Liver (tissue), 9 donors: Measurements from ENCODE around the gene CMBL. TPM values are rescaled to one million over a fixed set of nuclear protein-coding genes. Genes with fewer than 3 reads are reported as not detected.

Experiments
- DNase-seq: peaks from one replicate; pipeline ENCODE4 v3.0.0-alpha.2; 2017; ENCODE audit warnings: low spot score
- H3K27ac ChIP-seq, 2 donors: one replicate each; pipeline ENCODE4 v1.7.0; 2013; ENCODE audit warnings: inconsistent platforms in 2 of 2, low read length in 2 of 2, control low read depth in 1 of 2, low read depth in 1 of 2, mild to moderate bottlenecking in 1 of 2
- H3K27me3 ChIP-seq, 4 donors: one replicate each; pipeline versions ENCODE4 v1.6.1 to v1.7.0; 2013; ENCODE audit warnings: low read length in 3 of 4, inconsistent platforms in 1 of 4, mild to moderate bottlenecking in 1 of 4, moderate library complexity in 1 of 4; ENCODE audit not compliant: control insufficient read depth in 4 of 4, insufficient read depth in 4 of 4
- H3K36me3 ChIP-seq, 4 donors: one replicate each; pipeline versions ENCODE4 v1.6.1 to v1.7.0; 2013; ENCODE audit warnings: low read length in 3 of 4, mild to moderate bottlenecking in 3 of 4, low read depth in 1 of 4, moderate library complexity in 1 of 4; ENCODE audit not compliant: control insufficient read depth in 4 of 4, insufficient read depth in 3 of 4
- H3K4me1 ChIP-seq, 4 donors: one replicate each; pipeline versions ENCODE4 v1.6.1 to v1.7.0; 2013; ENCODE audit warnings: low read length in 3 of 4, mild to moderate bottlenecking in 3 of 4, moderate library complexity in 1 of 4; ENCODE audit not compliant: control insufficient read depth in 4 of 4, insufficient read depth in 4 of 4
- H3K4me3 ChIP-seq, 3 donors: one replicate each; pipeline versions ENCODE4 v1.6.1 to v1.7.0; 2013; ENCODE audit warnings: low read length in 3 of 3, control low read depth in 1 of 3, low read depth in 1 of 3, mild to moderate bottlenecking in 1 of 3
- H3K9ac ChIP-seq, 2 donors: one replicate each; pipeline ENCODE4 v1.7.0; 2013; ENCODE audit warnings: low read length in 2 of 2, mild to moderate bottlenecking in 2 of 2, moderate library complexity in 2 of 2, control low read depth in 1 of 2, low read depth in 1 of 2
- H3K9me3 ChIP-seq, 4 donors: one replicate each; pipeline versions ENCODE4 v1.6.1 to v1.7.0; 2013; ENCODE audit warnings: low read length in 3 of 4; ENCODE audit not compliant: control insufficient read depth in 4 of 4
- EGR1 ChIP-seq, 2 donors: IDR thresholded peaks; 2 replicates each; pipeline ENCODE4 v1.6.1; 2016 to 2018; ENCODE audit warnings: antibody characterized with exemption in 2 of 2, low read depth in 2 of 2
- FOXA1 ChIP-seq: IDR thresholded peaks from 2 replicates; pipeline ENCODE4 v1.6.1; 2016; ENCODE audit warnings: antibody characterized with exemption
- FOXA2 ChIP-seq: IDR thresholded peaks from 2 replicates; pipeline ENCODE4 v1.6.1; 2016; ENCODE audit warnings: antibody characterized with exemption
- GABPA ChIP-seq, 2 donors: IDR thresholded peaks in 1 of 2; conservative IDR thresholded peaks in 1 of 2; 2 replicates each; pipeline ENCODE4 v1.6.1; 2016; ENCODE audit warnings: antibody characterized with exemption in 2 of 2, mild to moderate bottlenecking in 1 of 2, moderate library complexity in 1 of 2
- HNF4A ChIP-seq, 2 donors: conservative IDR thresholded peaks; 2 replicates each; pipeline ENCODE4 v1.6.1; 2016; ENCODE audit warnings: antibody characterized with exemption in 2 of 2, mild to moderate bottlenecking in 2 of 2
- HNF4G ChIP-seq: IDR thresholded peaks from 2 replicates; pipeline ENCODE4 v1.6.1; 2016; ENCODE audit warnings: antibody characterized with exemption
- JUND ChIP-seq, 2 donors: IDR thresholded peaks; 2 replicates each; pipeline ENCODE4 v1.6.1; 2016; ENCODE audit warnings: antibody characterized with exemption in 2 of 2
- NR2F2 ChIP-seq: IDR thresholded peaks from 2 replicates; pipeline ENCODE4 v1.6.1; 2016; ENCODE audit warnings: antibody characterized with exemption
- RAD21 ChIP-seq, 2 donors: IDR thresholded peaks; 2 replicates each; pipeline ENCODE4 v1.6.1; 2016; ENCODE audit warnings: antibody characterized with exemption in 2 of 2, mild to moderate bottlenecking in 2 of 2
- RXRA ChIP-seq, 2 donors: IDR thresholded peaks; 2 replicates each; pipeline ENCODE4 v1.6.1; 2017 to 2018; ENCODE audit warnings: antibody characterized with exemption in 2 of 2, mild to moderate bottlenecking in 1 of 2
- SP1 ChIP-seq: IDR thresholded peaks from 2 replicates; pipeline ENCODE4 v1.6.1; 2018; ENCODE audit warnings: antibody characterized with exemption, mild to moderate bottlenecking
- TAF1 ChIP-seq: conservative IDR thresholded peaks from 2 replicates; pipeline ENCODE4 v1.6.1; 2016; ENCODE audit warnings: antibody characterized with exemption, mild to moderate bottlenecking
- YY1 ChIP-seq: IDR thresholded peaks from 2 replicates; pipeline ENCODE4 v1.6.1; 2016; ENCODE audit warnings: antibody characterized with exemption, mild to moderate bottlenecking
- WGBS: extraction: QIAGEN DNeasy Blood & Tissue Kit; methylation state at CpG from one replicate; pipeline ENCODE4 v1.1.7; 2013; 5-methylcytosine and 5-hydroxymethylcytosine counted together
- polyA plus RNA-seq, 2 donors: library from polyadenylated mRNA; stranded (reverse) in 1 of 2; unstranded in 1 of 2; fragments of 200-250 nt in 1 of 2; fragments of >200 nt in 1 of 2; fragmentation: Nextera tagmentation in 1 of 2; extraction: Ambion mirVana in 1 of 2; gene quantifications; one replicate each; pipeline versions ENCODE4 v1.2.1 to v1.2.3, GENCODE V29; 2013 to 2015
- total RNA-seq, 2 donors: library from RNA; depleted of rRNA; stranded (reverse); fragments of >200 nt; gene quantifications; one replicate each; pipeline ENCODE4 v1.2.3, GENCODE V29; 2014
- TF ChIP-seq, protein P1 (sequence below): IDR thresholded peaks from 2 replicates; pipeline ENCODE4 v1.6.1; 2016; ENCODE audit warnings: antibody characterized with exemption
- TF ChIP-seq, protein P2 (sequence below): IDR thresholded peaks from 2 replicates; pipeline ENCODE4 v1.6.1; 2016; ENCODE audit warnings: antibody characterized with exemption
- TF ChIP-seq, protein P3 (sequence below): IDR thresholded peaks from 2 replicates; pipeline ENCODE4 v1.6.1; 2016; ENCODE audit warnings: antibody characterized with exemption, mild to moderate bottlenecking
- TF ChIP-seq, protein P4 (sequence below): IDR thresholded peaks from 2 replicates; pipeline ENCODE4 v1.6.1; 2016; ENCODE audit warnings: antibody characterized with exemption
- TF ChIP-seq, protein P5 (sequence below): fragments of 150-350 bp; IDR thresholded peaks from 2 replicates; pipeline ENCODE4 v1.5.1; 2017; ENCODE audit warnings: improper control_type of control experiment, low read depth, low read length; ENCODE audit not compliant: missing input control
- donor health status: healthy.
- donor health status: healthy.
- donor health status: healthy.
- donor health status: healthy.
- donor health status: healthy.

The CMBL gene
- total and polyA plus RNA-seq, 4 donors: 6.8 to 56.1 (median 41.7) TPM

DNA sequence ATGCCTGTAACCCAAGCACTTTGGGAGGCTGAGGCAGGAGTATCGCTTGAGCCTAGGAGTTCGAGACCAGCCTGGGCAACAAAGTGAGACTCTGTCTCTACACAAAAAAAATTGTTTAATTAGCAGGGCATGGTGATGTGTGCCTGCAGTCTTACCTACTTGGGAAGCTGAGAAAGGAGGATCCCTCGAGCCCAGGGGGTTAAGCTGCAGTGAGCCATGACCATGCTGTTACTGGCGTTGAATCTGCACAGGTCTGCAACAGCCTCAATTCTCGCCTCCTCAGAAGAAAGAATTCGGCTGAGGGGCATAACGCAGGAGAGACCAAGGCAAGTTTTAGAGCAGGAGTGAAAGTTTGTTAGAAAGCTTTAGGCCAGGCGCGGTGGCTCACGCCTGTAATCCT, 39.6 kb downstream of the CMBL start (continued):
- no peak for TF ChIP-seq FOXA2
- no peak for TF ChIP-seq YY1
- no peak for TF ChIP-seq FOXA1
- no peak for TF ChIP-seq JUND (IDR thresholded peaks at IDR 0.05)

DNA sequence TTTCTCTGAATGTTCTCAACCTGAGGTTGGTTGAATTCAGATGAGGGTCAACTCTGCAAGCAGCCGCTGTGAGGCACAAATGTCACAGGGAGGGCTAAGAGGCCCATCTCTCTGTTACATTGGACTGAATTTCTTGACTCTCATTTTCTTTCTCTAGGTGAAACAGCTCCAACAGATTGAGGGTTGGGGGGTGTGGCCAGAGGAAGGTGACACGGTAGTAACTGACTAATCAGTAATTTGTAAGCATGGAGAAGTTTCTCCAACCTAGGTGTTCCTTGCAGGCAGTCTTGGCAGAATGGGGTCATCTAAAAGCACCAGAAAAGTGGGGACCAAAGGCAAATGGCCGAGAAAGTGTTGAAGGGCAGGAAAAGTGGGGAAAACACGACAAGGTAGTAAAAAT, 40.9 kb downstream of the CMBL start:
- peaks cover 0 to 25% (median 11%) of the 10 kb centered on the region in 4 donors for H3K4me1 ChIP-seq
- H3K4me3 ChIP-seq: no peak overlapping the region
- H3K27ac ChIP-seq: no peak overlapping the region
- H3K36me3 ChIP-seq: peaks cover 3 to 26% (median 25%) of the 10 kb centered on the region in 4 donors
- TF ChIP-seq RAD21 (IDR thresholded peaks at IDR 0.05) (no peak), GABPA (IDR thresholded peaks at IDR 0.05 in 1 of 2, conservative IDR thresholded peaks at IDR 0.05 in 1 of 2) (no peak), JUND (IDR thresholded peaks at IDR 0.05) (no peak), YY1 (no peak), NR2F2 (no peak), HNF4A (conservative IDR thresholded peaks at IDR 0.05) (no peak), RXRA (IDR thresholded peaks at IDR 0.05) (no peak), SP1 (no peak), HNF4G (no peak), FOXA2 (no peak), FOXA1 (no peak), TAF1 (no peak), EGR1 (IDR thresholded peaks at IDR 0.05; ENCODE audit: low read depth in 2 of 2) (no peak)
- TF ChIP-seq, protein P1, sequence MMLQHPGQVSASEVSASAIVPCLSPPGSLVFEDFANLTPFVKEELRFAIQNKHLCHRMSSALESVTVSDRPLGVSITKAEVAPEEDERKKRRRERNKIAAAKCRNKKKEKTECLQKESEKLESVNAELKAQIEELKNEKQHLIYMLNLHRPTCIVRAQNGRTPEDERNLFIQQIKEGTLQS: no peak
- TF ChIP-seq, protein P2, sequence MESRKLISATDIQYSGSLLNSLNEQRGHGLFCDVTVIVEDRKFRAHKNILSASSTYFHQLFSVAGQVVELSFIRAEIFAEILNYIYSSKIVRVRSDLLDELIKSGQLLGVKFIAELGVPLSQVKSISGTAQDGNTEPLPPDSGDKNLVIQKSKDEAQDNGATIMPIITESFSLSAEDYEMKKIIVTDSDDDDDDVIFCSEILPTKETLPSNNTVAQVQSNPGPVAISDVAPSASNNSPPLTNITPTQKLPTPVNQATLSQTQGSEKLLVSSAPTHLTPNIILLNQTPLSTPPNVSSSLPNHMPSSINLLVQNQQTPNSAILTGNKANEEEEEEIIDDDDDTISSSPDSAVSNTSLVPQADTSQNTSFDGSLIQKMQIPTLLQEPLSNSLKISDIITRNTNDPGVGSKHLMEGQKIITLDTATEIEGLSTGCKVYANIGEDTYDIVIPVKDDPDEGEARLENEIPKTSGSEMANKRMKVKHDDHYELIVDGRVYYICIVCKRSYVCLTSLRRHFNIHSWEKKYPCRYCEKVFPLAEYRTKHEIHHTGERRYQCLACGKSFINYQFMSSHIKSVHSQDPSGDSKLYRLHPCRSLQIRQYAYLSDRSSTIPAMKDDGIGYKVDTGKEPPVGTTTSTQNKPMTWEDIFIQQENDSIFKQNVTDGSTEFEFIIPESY: no peak
- TF ChIP-seq, protein P3, sequence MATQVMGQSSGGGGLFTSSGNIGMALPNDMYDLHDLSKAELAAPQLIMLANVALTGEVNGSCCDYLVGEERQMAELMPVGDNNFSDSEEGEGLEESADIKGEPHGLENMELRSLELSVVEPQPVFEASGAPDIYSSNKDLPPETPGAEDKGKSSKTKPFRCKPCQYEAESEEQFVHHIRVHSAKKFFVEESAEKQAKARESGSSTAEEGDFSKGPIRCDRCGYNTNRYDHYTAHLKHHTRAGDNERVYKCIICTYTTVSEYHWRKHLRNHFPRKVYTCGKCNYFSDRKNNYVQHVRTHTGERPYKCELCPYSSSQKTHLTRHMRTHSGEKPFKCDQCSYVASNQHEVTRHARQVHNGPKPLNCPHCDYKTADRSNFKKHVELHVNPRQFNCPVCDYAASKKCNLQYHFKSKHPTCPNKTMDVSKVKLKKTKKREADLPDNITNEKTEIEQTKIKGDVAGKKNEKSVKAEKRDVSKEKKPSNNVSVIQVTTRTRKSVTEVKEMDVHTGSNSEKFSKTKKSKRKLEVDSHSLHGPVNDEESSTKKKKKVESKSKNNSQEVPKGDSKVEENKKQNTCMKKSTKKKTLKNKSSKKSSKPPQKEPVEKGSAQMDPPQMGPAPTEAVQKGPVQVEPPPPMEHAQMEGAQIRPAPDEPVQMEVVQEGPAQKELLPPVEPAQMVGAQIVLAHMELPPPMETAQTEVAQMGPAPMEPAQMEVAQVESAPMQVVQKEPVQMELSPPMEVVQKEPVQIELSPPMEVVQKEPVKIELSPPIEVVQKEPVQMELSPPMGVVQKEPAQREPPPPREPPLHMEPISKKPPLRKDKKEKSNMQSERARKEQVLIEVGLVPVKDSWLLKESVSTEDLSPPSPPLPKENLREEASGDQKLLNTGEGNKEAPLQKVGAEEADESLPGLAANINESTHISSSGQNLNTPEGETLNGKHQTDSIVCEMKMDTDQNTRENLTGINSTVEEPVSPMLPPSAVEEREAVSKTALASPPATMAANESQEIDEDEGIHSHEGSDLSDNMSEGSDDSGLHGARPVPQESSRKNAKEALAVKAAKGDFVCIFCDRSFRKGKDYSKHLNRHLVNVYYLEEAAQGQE: no peak
- TF ChIP-seq, protein P4, sequence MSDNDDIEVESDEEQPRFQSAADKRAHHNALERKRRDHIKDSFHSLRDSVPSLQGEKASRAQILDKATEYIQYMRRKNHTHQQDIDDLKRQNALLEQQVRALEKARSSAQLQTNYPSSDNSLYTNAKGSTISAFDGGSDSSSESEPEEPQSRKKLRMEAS: no peak
- TF ChIP-seq, protein P5, sequence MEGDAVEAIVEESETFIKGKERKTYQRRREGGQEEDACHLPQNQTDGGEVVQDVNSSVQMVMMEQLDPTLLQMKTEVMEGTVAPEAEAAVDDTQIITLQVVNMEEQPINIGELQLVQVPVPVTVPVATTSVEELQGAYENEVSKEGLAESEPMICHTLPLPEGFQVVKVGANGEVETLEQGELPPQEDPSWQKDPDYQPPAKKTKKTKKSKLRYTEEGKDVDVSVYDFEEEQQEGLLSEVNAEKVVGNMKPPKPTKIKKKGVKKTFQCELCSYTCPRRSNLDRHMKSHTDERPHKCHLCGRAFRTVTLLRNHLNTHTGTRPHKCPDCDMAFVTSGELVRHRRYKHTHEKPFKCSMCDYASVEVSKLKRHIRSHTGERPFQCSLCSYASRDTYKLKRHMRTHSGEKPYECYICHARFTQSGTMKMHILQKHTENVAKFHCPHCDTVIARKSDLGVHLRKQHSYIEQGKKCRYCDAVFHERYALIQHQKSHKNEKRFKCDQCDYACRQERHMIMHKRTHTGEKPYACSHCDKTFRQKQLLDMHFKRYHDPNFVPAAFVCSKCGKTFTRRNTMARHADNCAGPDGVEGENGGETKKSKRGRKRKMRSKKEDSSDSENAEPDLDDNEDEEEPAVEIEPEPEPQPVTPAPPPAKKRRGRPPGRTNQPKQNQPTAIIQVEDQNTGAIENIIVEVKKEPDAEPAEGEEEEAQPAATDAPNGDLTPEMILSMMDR: no peak
- DNase-seq: no peak
- 85% methylated on average over 4 of the region's 4 CpGs for WGBS
- no peaks in the 10 kb centered on the region for H3K9me3 ChIP-seq
- no peaks in the 10 kb centered on the region for H3K27me3 ChIP-seq
- no peak overlapping the region for H3K9ac ChIP-seq
